Measurements from ENCODE around the gene MON2.

MON2 gene

GRCh38 chr12:62575036-62575435, 108.4 kb downstream of the MON2 start:
- no peaks in the 10 kb centered on the region for H3K4me1 Mint-ChIP-seq
- H3K27ac Mint-ChIP-seq = no peak overlapping the region
- peaks cover 25% of the 10 kb centered on the region for H3K36me3 Mint-ChIP-seq

GRCh38 chr12:62576503-62576902, 109.9 kb downstream of the MON2 start:
- Mint-ChIP-seq H3K9me3 (no peaks in the 10 kb centered on the region), H3K4me3 (no peak overlapping the region), H3K4me1 (no peaks in the 10 kb centered on the region), H3K36me3 (peaks cover 18% of the 10 kb centered on the region), H3K27me3 (no peaks in the 10 kb centered on the region), H3K27ac (no peak overlapping the region)
- no peak for ATAC-seq

More at GRCh38 chr12:62575036-62575435, 108.4 kb downstream of the MON2 start:
- Mint-ChIP-seq H3K4me3 (no peak overlapping the region), H3K9me3 (no peaks in the 10 kb centered on the region), H3K27me3 (no peaks in the 10 kb centered on the region)
- ATAC-seq = no peak

GRCh38 chr12:62578726-62579125, 112.1 kb downstream of the MON2 start:
- no peak overlapping the region for H3K4me3 Mint-ChIP-seq
- peaks cover 28% of the 10 kb centered on the region for H3K36me3 Mint-ChIP-seq
- H3K4me1 Mint-ChIP-seq = peaks cover 10% of the 10 kb centered on the region
- H3K9me3 Mint-ChIP-seq = no peaks in the 10 kb centered on the region
- no peaks in the 10 kb centered on the region for H3K27me3 Mint-ChIP-seq
- no peak overlapping the region for H3K27ac Mint-ChIP-seq
- no peak for ATAC-seq

GRCh38 chr12:62581288-62582064, 114.8 kb downstream of the MON2 start:
- Mint-ChIP-seq H3K36me3 (peaks cover 24% of the 10 kb centered on the region), H3K4me1 (peaks cover 10% of the 10 kb centered on the region), H3K27ac (no peak overlapping the region), H3K9me3 (no peaks in the 10 kb centered on the region), H3K4me3 (no peak overlapping the region), H3K27me3 (no peaks in the 10 kb centered on the region)
- ATAC-seq = no peak

- Mint-ChIP-seq H3K36me3 (peaks cover 29% of the 10 kb centered on the region), H3K27me3 (no peaks in the 10 kb centered on the region), H3K27ac (no peak overlapping the region), H3K4me3 (no peak overlapping the region), H3K4me1 (peaks cover 10% of the 10 kb centered on the region), H3K9me3 (no peaks in the 10 kb centered on the region)
- ATAC-seq = no peak
Measured at GRCh38 chr12:62582065-62582366, 115.4 kb downstream of the MON2 start.

GRCh38 chr12:62584619-62585018, 118.0 kb downstream of the MON2 start:
- H3K27ac Mint-ChIP-seq = no peak overlapping the region
- no peaks in the 10 kb centered on the region for H3K9me3 Mint-ChIP-seq

GRCh38 chr12:62586850-62587249, 120.2 kb downstream of the MON2 start:
- Mint-ChIP-seq H3K4me3 (no peak overlapping the region), H3K27ac (no peak overlapping the region), H3K36me3 (peaks cover 56% of the 10 kb centered on the region), H3K4me1 (peaks cover 10% of the 10 kb centered on the region), H3K27me3 (no peaks in the 10 kb centered on the region), H3K9me3 (no peaks in the 10 kb centered on the region)
- no peak for ATAC-seq

More at GRCh38 chr12:62584619-62585018, 118.0 kb downstream of the MON2 start:
- no peak for ATAC-seq
- H3K4me3 Mint-ChIP-seq = no peak overlapping the region
- peaks cover 39% of the 10 kb centered on the region for H3K36me3 Mint-ChIP-seq
- peaks cover 10% of the 10 kb centered on the region for H3K4me1 Mint-ChIP-seq
- no peaks in the 10 kb centered on the region for H3K27me3 Mint-ChIP-seq

- H3K4me3 Mint-ChIP-seq = no peak overlapping the region
- peaks cover 44% of the 10 kb centered on the region for H3K36me3 Mint-ChIP-seq
- no peaks in the 10 kb centered on the region for H3K9me3 Mint-ChIP-seq
- no peak for ATAC-seq
- no peaks in the 10 kb centered on the region for H3K4me1 Mint-ChIP-seq
- no peaks in the 10 kb centered on the region for H3K27me3 Mint-ChIP-seq
- H3K27ac Mint-ChIP-seq = no peak overlapping the region
Measured at GRCh38 chr12:62588916-62589315, 122.3 kb downstream of the MON2 start.

GRCh38 chr12:62597253-62597652, 130.6 kb downstream of the MON2 start:
- H3K4me3 Mint-ChIP-seq = no peak overlapping the region
- no peaks in the 10 kb centered on the region for H3K9me3 Mint-ChIP-seq
- no peak for ATAC-seq
- H3K27ac Mint-ChIP-seq = no peak overlapping the region
- no peaks in the 10 kb centered on the region for H3K36me3 Mint-ChIP-seq
- H3K4me1 Mint-ChIP-seq = peaks cover 13% of the 10 kb centered on the region
- no peaks in the 10 kb centered on the region for H3K27me3 Mint-ChIP-seq

GRCh38 chr12:62598846-62599245, 132.2 kb downstream of the MON2 start:
- no peaks in the 10 kb centered on the region for H3K9me3 Mint-ChIP-seq
- no peaks in the 10 kb centered on the region for H3K36me3 Mint-ChIP-seq
- H3K27me3 Mint-ChIP-seq = no peaks in the 10 kb centered on the region
- H3K4me1 Mint-ChIP-seq = peaks cover 16% of the 10 kb centered on the region
- ATAC-seq = no peak
- no peak overlapping the region for H3K27ac Mint-ChIP-seq
- H3K4me3 Mint-ChIP-seq = no peak overlapping the region

- ATAC-seq = no peak
- Mint-ChIP-seq H3K9me3 (no peaks in the 10 kb centered on the region), H3K36me3 (no peaks in the 10 kb centered on the region), H3K27me3 (no peaks in the 10 kb centered on the region), H3K4me1 (peaks cover 26% of the 10 kb centered on the region), H3K4me3 (no peak overlapping the region), H3K27ac (peak overlapping the region; percentile 100)
Measured at GRCh38 chr12:62599854-62600437, 133.3 kb downstream of the MON2 start.

GRCh38 chr12:62601765-62602164, 135.1 kb downstream of the MON2 start:
- no peaks in the 10 kb centered on the region for H3K9me3 Mint-ChIP-seq
- H3K4me1 Mint-ChIP-seq = peaks cover 44% of the 10 kb centered on the region
- no peak for ATAC-seq
- no peaks in the 10 kb centered on the region for H3K27me3 Mint-ChIP-seq
- peak overlapping the region; percentile 96 for H3K4me3 Mint-ChIP-seq
- peaks cover 5% of the 10 kb centered on the region for H3K36me3 Mint-ChIP-seq
- H3K27ac Mint-ChIP-seq = peak overlapping the region; percentile 100

GRCh38 chr12:62602255-62603060, 135.8 kb downstream of the MON2 start:
- H3K4me1 Mint-ChIP-seq = peaks cover 47% of the 10 kb centered on the region
- peak; percentile 93 for ATAC-seq
- peak overlapping the region; percentile 96 for H3K4me3 Mint-ChIP-seq

GRCh38 chr12:62603061-62603810, 136.6 kb downstream of the MON2 start:
- peaks cover 47% of the 10 kb centered on the region for H3K4me1 Mint-ChIP-seq
- H3K36me3 Mint-ChIP-seq = peaks cover 5% of the 10 kb centered on the region
- no peaks in the 10 kb centered on the region for H3K27me3 Mint-ChIP-seq
- H3K27ac Mint-ChIP-seq = peak overlapping the region; percentile 100
- H3K9me3 Mint-ChIP-seq = no peaks in the 10 kb centered on the region
- ATAC-seq = peak; percentile 87
- H3K4me3 Mint-ChIP-seq = peak overlapping the region; percentile 96

More at GRCh38 chr12:62602255-62603060, 135.8 kb downstream of the MON2 start:
- H3K36me3 Mint-ChIP-seq = peaks cover 5% of the 10 kb centered on the region
- H3K9me3 Mint-ChIP-seq = no peaks in the 10 kb centered on the region
- H3K27ac Mint-ChIP-seq = peak overlapping the region; percentile 100
- no peaks in the 10 kb centered on the region for H3K27me3 Mint-ChIP-seq

GRCh38 chr12:62603811-62604098, 137.1 kb downstream of the MON2 start:
- H3K4me1 Mint-ChIP-seq = peaks cover 47% of the 10 kb centered on the region
- no peak for ATAC-seq
- H3K27ac Mint-ChIP-seq = peak overlapping the region; percentile 100
- H3K27me3 Mint-ChIP-seq = no peaks in the 10 kb centered on the region
- H3K9me3 Mint-ChIP-seq = no peaks in the 10 kb centered on the region
- peak overlapping the region; percentile 96 for H3K4me3 Mint-ChIP-seq
- peaks cover 5% of the 10 kb centered on the region for H3K36me3 Mint-ChIP-seq
